NB4 (cell line): ENCODE measurements around the gene FNDC11.

Source experiments
- DNase-seq: peaks from one replicate; pipeline ENCODE4 v3.0.0; 2010; ENCODE audit warnings: low read depth
- H3K4me3 ChIP-seq: one replicate; pipeline ENCODE4 v1.5.1; 2011; ENCODE audit warnings: mild to moderate bottlenecking, low read depth, low read length, moderate library complexity
- CTCF ChIP-seq: IDR thresholded peaks from one replicate; pipeline ENCODE4 v1.5.1; 2012; ENCODE audit warnings: low read depth, low read length
- MAX ChIP-seq: IDR thresholded peaks from 2 replicates; pipeline ENCODE4 v1.6.1; 2011; ENCODE audit warnings: low read depth, low read length
- MYC ChIP-seq: IDR thresholded peaks from 2 replicates; pipeline ENCODE4 v1.6.1; 2011; ENCODE audit warnings: low read depth, low read length
- POLR2A ChIP-seq: IDR thresholded peaks from 2 replicates; pipeline ENCODE4 v1.6.1; 2011; ENCODE audit warnings: mild to moderate bottlenecking; ENCODE audit not compliant: insufficient read length; ENCODE audit errors: extremely low read depth

Gene FNDC11

GRCh38 chr20:63602321-63602720 is 48.4 kb downstream of the FNDC11 start:
- no peak overlapping the region for H3K4me3 ChIP-seq
- no peak for DNase-seq
- TF ChIP-seq CTCF (no peak), POLR2A (no peak), MYC (no peak), MAX (no peak)
